ENCODE measurements around the gene SNTA1. TPM values are rescaled to one million over a fixed set of nuclear protein-coding genes. Genes with fewer than 3 reads are reported as not detected.

The SNTA1 gene
- total RNA-seq, 1 experiment from 2014 or later: 14.6 TPM

- no peaks in the 10 kb centered on the region for H3K9me2 ChIP-seq (ENCODE audit: insufficient read depth)
- BruUV-seq (replicated peaks): no TSS peak
- no peaks in the 10 kb centered on the region for H3K36me3 ChIP-seq (ENCODE audit: control insufficient read depth in 1 of 2, insufficient read depth in 2 of 2, low read length in 2 of 2)
- intact Hi-C loops (cut with micrococcal nuclease): no loop called here
- ChIA-PET POLR2A (interaction anchor here (1.6 kb wide), 1 partner anchor 16 kb away, joined by 3 read pairs; the partner anchor contains the start of gene CBFA2T2), RAD21 (ENCODE audit: low non-redundant PET in 1 of 2, low total read pairs in 2 of 2, uncharacterized antibody in 2 of 2, unreplicated experiment in 2 of 2) (no interaction called here), CTCF (no interaction called here)
- H3K4me2 ChIP-seq (ENCODE audit: low read length): no peak overlapping the region
- ATAC-seq (no peak), DNase-seq (ENCODE audit: low read depth, low spot score) (no peak)
- no peak overlapping the region for H3K27ac ChIP-seq (ENCODE audit: low read depth, low read length)
- H3K27me3 ChIP-seq (ENCODE audit: insufficient read depth, low read length): no peaks in the 10 kb centered on the region
- no peaks in the 10 kb centered on the region for H3K9me3 ChIP-seq (ENCODE audit: control insufficient read depth in 1 of 2, insufficient read depth in 1 of 2, low read depth in 1 of 2, low read length in 2 of 2)
- H3K9ac ChIP-seq (ENCODE audit: low read length): no peak overlapping the region
- no peak overlapping the region for H2AFZ ChIP-seq (ENCODE audit: low read depth, low read length, poor library complexity, severe bottlenecking)
- H3K79me2 ChIP-seq (ENCODE audit: insufficient read depth, low read length): no peaks in the 10 kb centered on the region
- H4K20me1 ChIP-seq (ENCODE audit: insufficient read depth): no peaks in the 10 kb centered on the region
- TF ChIP-seq ZBTB33 (IDR thresholded peaks at IDR 0.05; ENCODE audit: extremely low read depth, insufficient replicate concordance, low read length) (no peak), TCF7L2 (IDR thresholded peaks at IDR 0.05; ENCODE audit: borderline replicate concordance, extremely low read depth, insufficient read depth, insufficient read length) (no peak), FOSL1 (IDR thresholded peaks at IDR 0.05; ENCODE audit: low read depth) (no peak), CTCF (IDR thresholded peaks at IDR 0.05 in 2 of 3, conservative IDR thresholded peaks at IDR 0.05 in 1 of 3; ENCODE audit: borderline replicate concordance in 1 of 3, insufficient read depth in 1 of 3, low read depth in 2 of 3, low read length in 2 of 3) (no peak), ZNF274 (IDR thresholded peaks at IDR 0.05; ENCODE audit: low read depth, low read length) (no peak), EZH2 (IDR thresholded peaks at IDR 0.05) (no peak), MAX (IDR thresholded peaks at IDR 0.05) (no peak), SIN3A (IDR thresholded peaks at IDR 0.05; ENCODE audit: low read depth) (no peak)
- no peaks in the 10 kb centered on the region for H3K4me1 ChIP-seq (ENCODE audit: control insufficient read depth in 1 of 2, insufficient read depth in 2 of 2, low read length in 2 of 2)
- H3K4me3 ChIP-seq (replicated peaks in 1 of 2; ENCODE audit: low read depth in 1 of 2, low read length in 2 of 2): no peak overlapping the region
These were observed 30.7 kb upstream of the SNTA1 start for GRCh38 chr20:33474097-33474873.

All from HCT116 (cell line).